GM18909 (cell line): ENCODE results near the gene POLRMT.
A peak's percentile ranks its signal among the peaks of the same experiment; 100 is the strongest.

Experiments
- ATAC-seq: cut with Tn5 transposase; IDR thresholded peaks from one replicate; pipeline ENCODE4 v1.9.1; 2021; ENCODE audit warnings: mild to moderate bottlenecking; ENCODE audit not compliant: unreplicated experiment, poor library complexity

The POLRMT gene

GRCh38 chr19:663682-664117 lies 30.4 kb upstream of the POLRMT start:
- no peak for ATAC-seq

- peak; percentile 56 for ATAC-seq
These were observed 29.8 kb upstream of the POLRMT start, which contains the start of gene RNF126 for GRCh38 chr19:662962-663681. TSS of gene RNF126 (minus strand) at chr19:663214. CDS start at chr19:663121, 93 bp downstream.

- ATAC-seq, result peak; percentile 15
These were observed 29.0 kb upstream of the POLRMT start for GRCh38 chr19:662207-662961.

GRCh38 chr19:661427-662196 lies 28.3 kb upstream of the POLRMT start:
- ATAC-seq, result no peak

GRCh38 chr19:660793-661426 lies 27.6 kb upstream of the POLRMT start:
- ATAC-seq, result no peak

- ATAC-seq, result no peak
These were observed 25.8 kb upstream of the POLRMT start for GRCh38 chr19:658916-659839.

- ATAC-seq, result no peak
These were observed 24.9 kb upstream of the POLRMT start for GRCh38 chr19:658059-658839.

- ATAC-seq, result no peak
These were observed 24.3 kb upstream of the POLRMT start for GRCh38 chr19:657611-658010.

GRCh38 chr19:656751-657559 lies 23.6 kb upstream of the POLRMT start:
- no peak for ATAC-seq

- no peak for ATAC-seq
These were observed 22.4 kb upstream of the POLRMT start for GRCh38 chr19:655691-656090.

- no peak for ATAC-seq
These were observed 20.1 kb upstream of the POLRMT start for GRCh38 chr19:653425-653824.

GRCh38 chr19:652467-653389 lies 19.4 kb upstream of the POLRMT start:
- no peak for ATAC-seq

- no peak for ATAC-seq
These were observed 18.7 kb upstream of the POLRMT start for GRCh38 chr19:651991-652390.

- ATAC-seq, result no peak
These were observed 17.9 kb upstream of the POLRMT start for GRCh38 chr19:651114-651818.

- ATAC-seq, result no peak
These were observed 16.8 kb upstream of the POLRMT start for GRCh38 chr19:650121-650520.
